ENCODE measurements around the gene TOP1.

The TOP1 gene

GRCh38 chr20:41160686-41161085, 132.1 kb downstream of the TOP1 start:
- ChIA-PET POLR2A (interaction anchor here (1.2 kb wide), 1 partner anchor 23 kb away, joined by 3 read pairs; the partner anchor contains the start of gene PLCG1), CTCF (no interaction called here)
- DNase-seq (ENCODE audit: extremely low spot score), result no peak
- TF ChIP-seq SUZ12 (IDR thresholded peaks at IDR 0.05) (no peak), ZNF384 (IDR thresholded peaks at IDR 0.05) (no peak)

DNA sequence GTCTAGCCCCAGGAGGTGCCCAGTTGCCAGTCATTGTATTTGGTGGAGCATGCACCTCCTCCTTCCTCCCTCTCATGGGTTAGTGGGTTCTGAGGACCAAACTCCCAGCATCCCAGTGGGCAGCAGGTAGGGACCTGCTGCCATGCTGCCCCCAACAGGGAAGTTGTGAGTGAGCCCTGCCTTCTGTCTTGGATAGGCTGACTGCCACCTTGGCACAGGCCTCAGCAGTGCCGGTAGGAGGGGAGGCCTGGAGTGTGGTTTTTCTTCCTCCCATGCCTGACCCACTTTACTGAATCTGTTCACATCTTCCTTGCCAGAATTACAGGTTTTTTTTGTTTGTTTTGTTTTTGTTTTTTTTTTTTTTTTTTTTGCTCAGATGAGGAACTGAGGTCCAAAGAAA, 133.3 kb downstream of the TOP1 start:
- TF ChIP-seq ZNF384 (IDR thresholded peaks at IDR 0.05), result no peak
- TF ChIP-seq FOXK2 (IDR thresholded peaks at IDR 0.05), result no peak
- no peak for TF ChIP-seq HDGF (IDR thresholded peaks at IDR 0.05; ENCODE audit: borderline replicate concordance)
- no peak for TF ChIP-seq NFRKB (IDR thresholded peaks at IDR 0.05)
- no peak for TF ChIP-seq SP1 (IDR thresholded peaks at IDR 0.05)
- TF ChIP-seq SUZ12 (IDR thresholded peaks at IDR 0.05), result no peak
- POLR2A ChIA-PET, result no interaction called here
- DNase-seq (ENCODE audit: extremely low spot score), result no peak
- CTCF ChIA-PET, result no interaction called here

DNA sequence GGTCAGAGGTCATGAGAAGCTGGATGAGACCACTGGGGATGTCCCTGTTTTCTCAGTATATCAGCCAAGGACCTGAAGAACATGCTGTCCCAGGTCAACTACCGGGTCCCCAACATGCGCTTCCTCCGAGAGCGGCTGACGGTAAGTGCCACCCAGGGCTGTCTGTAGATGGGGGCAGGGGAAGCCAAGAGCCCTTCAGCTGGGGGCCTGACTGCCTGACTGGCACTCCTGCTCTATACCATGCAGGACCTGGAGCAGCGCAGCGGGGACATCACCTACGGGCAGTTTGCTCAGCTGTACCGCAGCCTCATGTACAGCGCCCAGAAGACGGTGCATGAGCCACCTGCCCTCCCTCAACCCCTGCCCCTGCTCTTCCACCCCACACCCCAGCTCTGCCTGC, 133.8 kb downstream of the TOP1 start:
- DNase-seq (ENCODE audit: extremely low spot score), result no peak
- POLR2A ChIA-PET, result no interaction called here
- TF ChIP-seq BHLHE40 (IDR thresholded peaks at IDR 0.05; ENCODE audit: borderline replicate concordance) (no peak), L3MBTL2 (conservative IDR thresholded peaks at IDR 0.05) (no peak), ZNF384 (IDR thresholded peaks at IDR 0.05) (no peak), FOXA1 (IDR thresholded peaks at IDR 0.05) (no peak), LEF1 (IDR thresholded peaks at IDR 0.05; ENCODE audit: borderline replicate concordance) (no peak), NFRKB (IDR thresholded peaks at IDR 0.05) (no peak), CTBP1 (IDR thresholded peaks at IDR 0.05; ENCODE audit: borderline replicate concordance) (no peak), ELF4 (IDR thresholded peaks at IDR 0.05) (no peak), SP1 (IDR thresholded peaks at IDR 0.05) (no peak), FOXK2 (IDR thresholded peaks at IDR 0.05) (no peak), ARNT (IDR thresholded peaks at IDR 0.05) (no peak), TARDBP (IDR thresholded peaks at IDR 0.05) (no peak), HDGF (IDR thresholded peaks at IDR 0.05; ENCODE audit: borderline replicate concordance) (no peak), SUZ12 (IDR thresholded peaks at IDR 0.05) (no peak), FOXM1 (IDR thresholded peaks at IDR 0.05; ENCODE audit: borderline replicate concordance) (no peak)
- TF ChIP-seq, protein P1, sequence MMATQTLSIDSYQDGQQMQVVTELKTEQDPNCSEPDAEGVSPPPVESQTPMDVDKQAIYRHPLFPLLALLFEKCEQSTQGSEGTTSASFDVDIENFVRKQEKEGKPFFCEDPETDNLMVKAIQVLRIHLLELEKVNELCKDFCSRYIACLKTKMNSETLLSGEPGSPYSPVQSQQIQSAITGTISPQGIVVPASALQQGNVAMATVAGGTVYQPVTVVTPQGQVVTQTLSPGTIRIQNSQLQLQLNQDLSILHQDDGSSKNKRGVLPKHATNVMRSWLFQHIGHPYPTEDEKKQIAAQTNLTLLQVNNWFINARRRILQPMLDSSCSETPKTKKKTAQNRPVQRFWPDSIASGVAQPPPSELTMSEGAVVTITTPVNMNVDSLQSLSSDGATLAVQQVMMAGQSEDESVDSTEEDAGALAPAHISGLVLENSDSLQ (IDR thresholded peaks at IDR 0.05), result no peak
- CTCF ChIA-PET, result interaction anchor here (0.7 to 1.0 kb wide), 2 partner anchors 8 to 9 kb away, joined by 3 read pairs; no protein-coding TSS in a partner anchor

DNA sequence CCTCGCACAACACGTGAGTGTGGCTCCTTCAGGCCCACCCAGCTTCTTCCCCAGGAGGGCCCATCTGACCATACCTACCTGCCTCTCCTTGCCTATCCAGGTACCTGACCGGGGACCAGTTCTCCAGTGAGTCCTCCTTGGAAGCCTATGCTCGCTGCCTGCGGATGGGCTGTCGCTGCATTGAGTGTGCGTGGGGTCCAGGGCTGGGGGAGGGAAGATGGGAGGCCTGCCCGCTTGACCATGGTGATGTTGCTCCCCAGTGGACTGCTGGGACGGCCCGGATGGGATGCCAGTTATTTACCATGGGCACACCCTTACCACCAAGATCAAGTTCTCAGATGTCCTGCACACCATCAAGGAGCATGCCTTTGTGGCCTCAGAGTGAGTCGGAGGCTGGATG, 135.2 kb downstream of the TOP1 start:
- ChIA-PET POLR2A (no interaction called here), CTCF (interaction anchor here (1.1 kb wide), 1 partner anchor 9 kb away, joined by 4 read pairs; no protein-coding TSS in a partner anchor)
- DNase-seq (ENCODE audit: extremely low spot score), result no peak
- TF ChIP-seq ELF4 (IDR thresholded peaks at IDR 0.05), result no peak
- TF ChIP-seq, protein P1 (IDR thresholded peaks at IDR 0.05), result no peak

DNA sequence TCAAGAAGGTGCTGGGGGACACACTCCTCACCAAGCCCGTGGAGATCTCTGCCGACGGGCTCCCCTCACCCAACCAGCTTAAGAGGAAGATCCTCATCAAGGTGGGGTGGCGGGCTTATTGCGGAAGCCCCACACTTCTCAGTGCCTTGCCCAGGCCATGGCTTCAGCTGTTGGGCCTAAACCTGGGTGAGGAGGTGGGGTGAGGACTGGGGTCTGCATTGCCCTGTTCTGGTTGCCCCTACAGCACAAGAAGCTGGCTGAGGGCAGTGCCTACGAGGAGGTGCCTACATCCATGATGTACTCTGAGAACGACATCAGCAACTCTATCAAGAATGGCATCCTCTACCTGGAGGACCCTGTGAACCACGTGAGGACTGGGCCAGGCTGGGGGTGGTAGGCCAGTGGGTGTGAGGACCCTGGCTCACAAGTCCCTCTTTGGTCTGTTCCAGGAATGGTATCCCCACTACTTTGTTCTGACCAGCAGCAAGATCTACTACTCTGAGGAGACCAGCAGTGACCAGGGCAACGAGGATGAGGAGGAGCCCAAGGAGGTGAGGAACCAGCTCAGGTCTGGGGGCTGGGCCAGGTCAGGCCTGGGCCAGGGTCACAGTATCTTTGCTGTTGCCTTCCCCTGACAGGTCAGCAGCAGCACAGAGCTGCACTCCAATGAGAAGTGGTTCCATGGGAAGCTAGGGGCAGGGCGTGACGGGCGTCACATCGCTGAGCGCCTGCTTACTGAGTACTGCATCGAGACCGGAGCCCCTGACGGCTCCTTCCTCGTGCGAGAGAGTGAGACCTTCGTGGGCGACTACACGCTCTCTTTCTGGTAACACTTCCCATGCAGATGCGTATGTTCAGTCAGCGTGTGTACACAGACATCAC, 136.6 kb downstream of the TOP1 start:
- ChIA-PET POLR2A (no interaction called here), CTCF (interaction anchor here (1.1 kb wide), 1 partner anchor 8 kb away, joined by 4 read pairs; no protein-coding TSS in a partner anchor)
- TF ChIP-seq L3MBTL2 (conservative IDR thresholded peaks at IDR 0.05) (no peak), FOXM1 (IDR thresholded peaks at IDR 0.05; ENCODE audit: borderline replicate concordance) (no peak), NFRKB (IDR thresholded peaks at IDR 0.05) (no peak), FOXA1 (IDR thresholded peaks at IDR 0.05) (no peak), SUZ12 (IDR thresholded peaks at IDR 0.05) (no peak), BHLHE40 (IDR thresholded peaks at IDR 0.05; ENCODE audit: borderline replicate concordance) (no peak), CTBP1 (IDR thresholded peaks at IDR 0.05; ENCODE audit: borderline replicate concordance) (no peak), ARNT (IDR thresholded peaks at IDR 0.05) (no peak), FOXK2 (IDR thresholded peaks at IDR 0.05) (no peak), TARDBP (IDR thresholded peaks at IDR 0.05) (no peak), ELF4 (IDR thresholded peaks at IDR 0.05) (no peak), LEF1 (IDR thresholded peaks at IDR 0.05; ENCODE audit: borderline replicate concordance) (no peak), HDGF (IDR thresholded peaks at IDR 0.05; ENCODE audit: borderline replicate concordance) (no peak), ZNF384 (IDR thresholded peaks at IDR 0.05) (no peak), SP1 (IDR thresholded peaks at IDR 0.05) (no peak)
- TF ChIP-seq, protein P1 (IDR thresholded peaks at IDR 0.05), result no peak
- DNase-seq (ENCODE audit: extremely low spot score), result no peak

DNA sequence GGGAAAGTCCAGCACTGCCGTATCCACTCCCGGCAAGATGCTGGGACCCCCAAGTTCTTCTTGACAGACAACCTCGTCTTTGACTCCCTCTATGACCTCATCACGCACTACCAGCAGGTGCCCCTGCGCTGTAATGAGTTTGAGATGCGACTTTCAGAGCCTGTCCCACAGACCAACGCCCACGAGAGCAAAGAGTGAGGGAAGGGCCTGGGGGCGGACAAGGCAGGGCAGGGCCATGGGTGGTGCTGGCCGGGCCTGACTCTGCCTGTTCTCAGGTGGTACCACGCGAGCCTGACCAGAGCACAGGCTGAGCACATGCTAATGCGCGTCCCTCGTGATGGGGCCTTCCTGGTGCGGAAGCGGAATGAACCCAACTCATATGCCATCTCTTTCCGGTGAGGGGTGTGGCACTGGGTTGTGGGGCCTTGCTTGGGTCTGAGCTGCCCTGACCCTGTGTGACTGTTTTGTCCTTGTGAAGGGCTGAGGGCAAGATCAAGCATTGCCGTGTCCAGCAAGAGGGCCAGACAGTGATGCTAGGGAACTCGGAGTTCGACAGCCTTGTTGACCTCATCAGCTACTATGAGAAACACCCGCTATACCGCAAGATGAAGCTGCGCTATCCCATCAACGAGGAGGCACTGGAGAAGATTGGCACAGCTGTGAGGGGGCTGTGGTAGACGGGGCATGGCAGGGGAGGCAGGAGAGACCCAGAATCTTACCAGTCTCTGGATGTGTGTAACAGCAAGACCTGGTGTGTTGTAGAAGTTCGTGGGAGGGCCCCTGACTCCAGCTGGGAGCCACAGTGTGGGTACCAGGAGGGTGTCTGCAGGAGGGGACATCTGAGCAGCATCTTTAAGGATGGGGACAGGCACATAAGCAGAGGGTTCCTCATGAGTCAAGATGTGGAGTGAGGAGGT, 137.8 kb downstream of the TOP1 start:
- POLR2A ChIA-PET, result no interaction called here
- no peak for DNase-seq (ENCODE audit: extremely low spot score)
- CTCF ChIA-PET, result no interaction called here

More for the DNA sequence above, 137.8 kb downstream of the TOP1 start:
- TF ChIP-seq SUZ12 (IDR thresholded peaks at IDR 0.05), result no peak
- TF ChIP-seq FOXK2 (IDR thresholded peaks at IDR 0.05), result no peak
- TF ChIP-seq TARDBP (IDR thresholded peaks at IDR 0.05), result no peak
- no peak for TF ChIP-seq FOXA1 (IDR thresholded peaks at IDR 0.05)
- TF ChIP-seq NFRKB (IDR thresholded peaks at IDR 0.05), result no peak
- TF ChIP-seq ZNF384 (IDR thresholded peaks at IDR 0.05), result no peak
- TF ChIP-seq SP1 (IDR thresholded peaks at IDR 0.05), result no peak
- TF ChIP-seq FOXM1 (IDR thresholded peaks at IDR 0.05; ENCODE audit: borderline replicate concordance), result no peak
- TF ChIP-seq BHLHE40 (IDR thresholded peaks at IDR 0.05; ENCODE audit: borderline replicate concordance), result no peak
- no peak for TF ChIP-seq CTBP1 (IDR thresholded peaks at IDR 0.05; ENCODE audit: borderline replicate concordance)
